Esophagus squamous epithelium (tissue), 4 donors: Measurements from ENCODE around the gene DXO.
"Not testable (repeated sequence)": the region's sequence is repeated elsewhere in the genome, so short reads cannot be mapped to it uniquely, and the experiment has no call there.

Experiments used
- POLR2A ChIP-seq, 4 donors: fragments of 450-650 bp; IDR thresholded peaks; one replicate each; pipeline ENCODE4 v1.6.1; 2017; ENCODE audit warnings: antibody characterized with exemption in 4 of 4, mild to moderate bottlenecking in 4 of 4, moderate library complexity in 3 of 4
- TF ChIP-seq, protein P1 (sequence below), 6 experiments: fragments of 450-650 bp in 4 of 6; fragments of 200-600 bp in 2 of 6; sonication (generic) in 2 of 6; IDR thresholded peaks; one replicate each; pipeline ENCODE4 v1.5.1; 2016 to 2019; ENCODE audit warnings: antibody characterized with exemption in 6 of 6, mild to moderate bottlenecking in 4 of 6, moderate library complexity in 4 of 6

GRCh38 chr6:32014547-32014946 lies 42.6 kb upstream of the DXO start, which contains the start of gene C4B:
- TF ChIP-seq, protein P1, sequence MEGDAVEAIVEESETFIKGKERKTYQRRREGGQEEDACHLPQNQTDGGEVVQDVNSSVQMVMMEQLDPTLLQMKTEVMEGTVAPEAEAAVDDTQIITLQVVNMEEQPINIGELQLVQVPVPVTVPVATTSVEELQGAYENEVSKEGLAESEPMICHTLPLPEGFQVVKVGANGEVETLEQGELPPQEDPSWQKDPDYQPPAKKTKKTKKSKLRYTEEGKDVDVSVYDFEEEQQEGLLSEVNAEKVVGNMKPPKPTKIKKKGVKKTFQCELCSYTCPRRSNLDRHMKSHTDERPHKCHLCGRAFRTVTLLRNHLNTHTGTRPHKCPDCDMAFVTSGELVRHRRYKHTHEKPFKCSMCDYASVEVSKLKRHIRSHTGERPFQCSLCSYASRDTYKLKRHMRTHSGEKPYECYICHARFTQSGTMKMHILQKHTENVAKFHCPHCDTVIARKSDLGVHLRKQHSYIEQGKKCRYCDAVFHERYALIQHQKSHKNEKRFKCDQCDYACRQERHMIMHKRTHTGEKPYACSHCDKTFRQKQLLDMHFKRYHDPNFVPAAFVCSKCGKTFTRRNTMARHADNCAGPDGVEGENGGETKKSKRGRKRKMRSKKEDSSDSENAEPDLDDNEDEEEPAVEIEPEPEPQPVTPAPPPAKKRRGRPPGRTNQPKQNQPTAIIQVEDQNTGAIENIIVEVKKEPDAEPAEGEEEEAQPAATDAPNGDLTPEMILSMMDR (IDR thresholded peaks at IDR 0.05) = not testable (repeated sequence)
- not testable (repeated sequence) for TF ChIP-seq POLR2A (IDR thresholded peaks at IDR 0.05)
